Measurements from ENCODE around the gene LMAN2. TPM values are rescaled to one million over a fixed set of nuclear protein-coding genes. Genes with fewer than 3 reads are reported as not detected.

The LMAN2 gene
- total RNA-seq, 4 donors from 2014 or later = 236 to 322 (median 293) TPM

- no peaks in the 10 kb centered on the region for H3K4me1 ChIP-seq
- no peaks in the 10 kb centered on the region for H3K9me3 ChIP-seq
- no peaks in the 10 kb centered on the region for H3K27me3 ChIP-seq
- in situ Hi-C loops (cut with MboI; ENCODE audit: low pct_ligation_motif_present in 1 of 4, low pct_unique_long_range_greater_than_20kb in 1 of 4, low sequenced_read_pairs in 3 of 4) = no loop called here
- 94% methylated on average over 36 of the region's 36 CpGs; no CpG with 5 or more reads in 1 of the 2 donors for WGBS, 2 donors (ENCODE audit: low coverage in 1 of 2)
- no peak overlapping the region for H3K27ac ChIP-seq
- no peak overlapping the region for H3K4me3 ChIP-seq
- DNase-seq = no peak
- H3K36me3 ChIP-seq = peaks cover 0 to 54% (median 21%) of the 10 kb centered on the region in 4 donors
- intact Hi-C loops (cut with DNase I; ENCODE audit: low total_unique reads) = no loop called here
- TF ChIP-seq POLR2AphosphoS5 (IDR thresholded peaks at IDR 0.05) (no peak), CTCF (IDR thresholded peaks at IDR 0.05) (no peak), POLR2A (IDR thresholded peaks at IDR 0.05) (no peak), EP300 (IDR thresholded peaks at IDR 0.05; ENCODE audit: low read depth) (no peak)
These were observed 14.6 kb downstream of the LMAN2 start for GRCh38 chr5:177336603-177337494.

GRCh38 chr5:177336112-177336511 is 15.4 kb downstream of the LMAN2 start:
- no peaks in the 10 kb centered on the region for H3K4me1 ChIP-seq
- intact Hi-C loops (cut with DNase I; ENCODE audit: low total_unique reads) (no loop called here), in situ Hi-C loops (cut with MboI; ENCODE audit: low pct_ligation_motif_present in 1 of 4, low pct_unique_long_range_greater_than_20kb in 1 of 4, low sequenced_read_pairs in 3 of 4) (no loop called here)
- no peaks in the 10 kb centered on the region for H3K9me3 ChIP-seq
- peaks cover 0 to 46% (median 21%) of the 10 kb centered on the region in 4 donors for H3K36me3 ChIP-seq
- WGBS, 2 donors (ENCODE audit: low coverage in 1 of 2) = 45 to 68% methylated on average over 6 to 12 of the region's 12 CpGs
- H3K4me3 ChIP-seq = no peak overlapping the region
- H3K27me3 ChIP-seq = no peaks in the 10 kb centered on the region
- DNase-seq = no peak
- no peak overlapping the region for H3K27ac ChIP-seq
- TF ChIP-seq POLR2A (IDR thresholded peaks at IDR 0.05) (no peak), EP300 (IDR thresholded peaks at IDR 0.05; ENCODE audit: low read depth) (no peak), POLR2AphosphoS5 (IDR thresholded peaks at IDR 0.05) (no peak), CTCF (IDR thresholded peaks at IDR 0.05) (peak in 3 of 5 experiments; percentile 15 to 28 (median 17))

- no peak for DNase-seq
- intact Hi-C loops (cut with DNase I; ENCODE audit: low total_unique reads) = no loop called here
- Histone ChIP-seq H3K27ac (no peak overlapping the region), H3K4me1 (no peaks in the 10 kb centered on the region), H3K9me3 (no peaks in the 10 kb centered on the region), H3K36me3 (peaks cover 0 to 46% (median 21%) of the 10 kb centered on the region in 4 donors), H3K27me3 (no peaks in the 10 kb centered on the region), H3K4me3 (no peak overlapping the region)
- in situ Hi-C loops (cut with MboI; ENCODE audit: low pct_ligation_motif_present in 1 of 4, low pct_unique_long_range_greater_than_20kb in 1 of 4, low sequenced_read_pairs in 3 of 4) = no loop called here
- no peak for TF ChIP-seq CTCF (IDR thresholded peaks at IDR 0.05)
- no peak for TF ChIP-seq POLR2AphosphoS5 (IDR thresholded peaks at IDR 0.05)
- TF ChIP-seq EP300 (IDR thresholded peaks at IDR 0.05; ENCODE audit: low read depth) = no peak
- 86 to 100% methylated on average over 1 to 7 of the region's 7 CpGs for WGBS, 2 donors (ENCODE audit: low coverage in 1 of 2)
These were observed 15.8 kb downstream of the LMAN2 start for GRCh38 chr5:177335701-177336065.

GRCh38 chr5:177334781-177335700 is 16.4 kb downstream of the LMAN2 start:
- peaks cover 0 to 46% (median 21%) of the 10 kb centered on the region in 4 donors for H3K36me3 ChIP-seq
- intact Hi-C loops (cut with DNase I; ENCODE audit: low total_unique reads) (no loop called here), in situ Hi-C loops (cut with MboI; ENCODE audit: low pct_ligation_motif_present in 1 of 4, low pct_unique_long_range_greater_than_20kb in 1 of 4, low sequenced_read_pairs in 3 of 4) (no loop called here)
- WGBS, 2 donors (ENCODE audit: low coverage in 1 of 2) = 90 to 100% methylated on average over 2 to 21 of the region's 21 CpGs
- no peaks in the 10 kb centered on the region for H3K27me3 ChIP-seq
- H3K4me1 ChIP-seq = no peaks in the 10 kb centered on the region
- no peak for TF ChIP-seq POLR2A (IDR thresholded peaks at IDR 0.05)
- no peak for TF ChIP-seq EP300 (IDR thresholded peaks at IDR 0.05; ENCODE audit: low read depth)
- no peak for TF ChIP-seq CTCF (IDR thresholded peaks at IDR 0.05)
- no peak for TF ChIP-seq POLR2AphosphoS5 (IDR thresholded peaks at IDR 0.05)
- H3K27ac ChIP-seq = no peak overlapping the region
- no peak for DNase-seq
- no peaks in the 10 kb centered on the region for H3K9me3 ChIP-seq
- H3K4me3 ChIP-seq = no peak overlapping the region

Data from transverse colon (tissue), 4 donors.